ENCODE data around the gene NR4A1. TPM values are rescaled to one million over a fixed set of nuclear protein-coding genes. Genes with fewer than 3 reads are reported as not detected.
"Not testable (repeated sequence)": the region's sequence is repeated elsewhere in the genome, so short reads cannot be mapped to it uniquely, and the experiment has no call there.

NR4A1 gene
- total RNA-seq, 1 donor = 33.1 TPM

DNA sequence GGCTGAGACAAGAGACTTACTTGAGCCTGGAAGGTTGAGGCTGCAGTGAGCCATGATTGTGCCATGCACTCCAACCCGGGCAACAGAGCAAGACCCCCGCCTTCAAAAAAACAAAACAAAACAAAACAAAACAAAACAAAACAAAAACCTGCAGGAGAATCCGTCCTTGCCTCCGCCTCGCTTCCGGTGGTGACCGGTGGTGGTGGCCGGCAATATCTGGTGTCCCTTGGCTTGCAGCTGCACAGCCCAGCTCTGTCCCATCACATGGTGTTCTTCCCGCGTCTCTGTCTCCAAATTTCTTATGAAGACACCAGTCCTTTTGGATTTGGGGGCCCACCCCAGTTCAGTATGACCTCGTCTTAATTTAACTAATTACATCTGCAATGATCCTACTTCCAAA, 38.2 kb downstream of the NR4A1 start:
- DNase-seq (ENCODE audit: low read depth in 2 of 3, low spot score in 2 of 3) = no peak

DNA sequence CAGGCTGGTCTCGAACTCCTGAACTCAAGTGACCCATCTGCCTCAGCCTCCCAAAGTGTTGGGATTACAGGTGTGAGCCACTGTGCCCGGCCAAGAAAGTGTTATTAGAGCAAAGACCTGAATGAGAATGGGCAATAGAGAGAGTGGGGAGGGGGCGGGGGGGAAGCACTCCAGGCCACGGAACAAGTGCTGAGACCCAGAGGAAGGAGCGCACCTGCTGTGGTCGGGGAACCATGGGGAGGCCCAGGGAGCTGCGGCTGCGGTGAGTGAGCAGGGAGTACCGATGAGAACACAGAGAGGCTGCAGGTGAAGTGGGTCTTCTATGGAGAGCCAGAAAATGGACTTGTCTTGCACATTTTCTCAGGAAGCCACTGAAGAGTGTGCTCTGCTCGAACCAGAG, 39.0 kb downstream of the NR4A1 start:
- DNase-seq (ENCODE audit: low read depth in 2 of 3, low spot score in 2 of 3) = no peak

DNA sequence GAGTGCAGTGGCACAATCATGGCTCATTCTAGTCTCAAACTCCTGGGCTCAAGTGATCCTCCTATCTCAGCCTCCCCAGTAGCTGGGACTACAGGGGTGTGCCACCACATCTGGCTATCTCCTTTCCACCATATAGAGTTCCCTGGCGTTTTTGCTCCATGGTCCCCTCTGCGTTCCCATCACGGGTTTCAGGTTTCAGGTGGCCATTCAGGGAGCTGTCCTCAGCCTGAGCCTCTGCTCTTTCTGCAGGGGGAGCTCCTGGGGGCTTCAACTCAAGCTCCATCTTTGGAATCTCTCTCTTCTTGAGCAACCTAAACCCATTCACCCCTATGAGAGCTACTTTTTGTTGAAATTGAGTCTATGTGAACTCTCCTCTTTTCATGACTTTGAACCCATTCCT, 39.8 kb downstream of the NR4A1 start:
- no peak for DNase-seq (ENCODE audit: low read depth in 2 of 3, low spot score in 2 of 3)

GRCh38 chr12:52091869-52092268, 40.6 kb downstream of the NR4A1 start:
- no peak for DNase-seq (ENCODE audit: low read depth in 2 of 3, low spot score in 2 of 3)

DNA sequence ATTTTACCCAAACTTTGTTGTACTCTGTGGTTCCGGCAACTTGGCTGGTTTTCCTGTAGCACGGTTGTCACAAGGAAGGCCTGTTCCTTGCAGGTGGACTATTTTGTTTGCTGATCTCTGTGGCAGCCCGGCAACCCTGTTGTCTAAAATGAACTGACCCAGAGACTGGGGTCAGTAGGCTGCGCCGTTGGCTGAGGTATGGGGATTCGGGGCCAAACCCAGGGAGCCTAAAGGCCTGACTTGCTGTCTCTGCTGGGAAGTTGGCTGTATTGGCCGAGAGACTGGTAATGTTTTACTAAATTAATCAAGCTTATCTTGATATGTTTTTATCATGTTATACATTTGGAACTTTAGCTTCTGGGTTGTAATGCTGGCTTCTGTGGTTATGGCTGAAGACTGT, 42.1 kb downstream of the NR4A1 start:
- no peak for DNase-seq (ENCODE audit: low read depth in 2 of 3, low spot score in 2 of 3)

- DNase-seq (ENCODE audit: low read depth in 2 of 3, low spot score in 2 of 3) = no peak
Observed at GRCh38 chr12:52096332-52097044, 45.2 kb downstream of the NR4A1 start.

- DNase-seq (ENCODE audit: low read depth in 2 of 3, low spot score in 2 of 3) = no peak
Observed at GRCh38 chr12:52097045-52097666, 45.9 kb downstream of the NR4A1 start.

DNA sequence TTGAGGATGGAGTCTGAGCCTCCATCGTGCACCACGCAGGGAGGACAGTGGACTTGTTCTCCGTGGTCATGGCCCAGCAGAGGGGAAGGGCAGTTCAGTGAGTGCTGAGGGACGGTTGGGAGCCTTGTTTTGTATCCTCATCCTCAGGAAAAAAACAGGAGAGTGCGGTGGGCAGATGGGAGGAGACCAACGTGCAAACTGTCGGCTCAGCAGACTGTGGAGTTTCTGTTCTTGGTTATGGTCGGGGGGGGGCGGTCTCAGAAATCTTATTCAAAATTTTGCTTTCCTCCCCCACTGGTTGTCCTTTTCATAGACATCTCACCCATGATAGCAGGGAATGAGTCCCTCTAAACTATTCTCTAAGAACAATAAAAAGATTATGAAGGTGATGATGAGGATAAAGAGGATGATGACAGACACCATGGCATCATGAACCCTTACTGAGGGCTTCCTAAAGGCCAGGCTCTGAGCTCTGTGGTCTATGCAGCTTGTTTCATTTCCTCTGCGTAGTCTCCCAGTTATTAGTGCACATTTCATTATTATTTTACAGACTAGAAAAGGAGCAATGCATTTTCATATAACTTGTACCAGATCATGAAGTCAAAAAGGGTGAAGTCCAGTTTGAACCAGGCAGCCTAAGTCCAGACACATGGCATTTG, 53.3 kb downstream of the NR4A1 start:
- DNase-seq (ENCODE audit: low read depth in 2 of 3, low spot score in 2 of 3) = not testable (repeated sequence)

Other genes with a start within 250 kb of the NR4A1 start
- 0.81 TPM for gene FIGNL2, start 202.7 kb upstream of the NR4A1 start, total RNA-seq
- gene ANKRD33, start 163.3 kb upstream of the NR4A1 start, total RNA-seq = not detected
- gene ACVRL1, start 143.9 kb upstream of the NR4A1 start, total RNA-seq = under 0.01 TPM
- 11.8 TPM for gene ACVR1B, start 99.7 kb upstream of the NR4A1 start, total RNA-seq
- 26.7 TPM for gene TAMALIN, start 44.5 kb upstream of the NR4A1 start, total RNA-seq
- gene ATG101, start 18.5 kb downstream of the NR4A1 start, total RNA-seq = 35.8 TPM
- gene SMIM41, start 28.3 kb downstream of the NR4A1 start, total RNA-seq = under 0.01 TPM
- under 0.01 TPM for gene KRT80, start 140.6 kb downstream of the NR4A1 start, total RNA-seq
- 3.8 TPM for gene KRT7, start 181.8 kb downstream of the NR4A1 start, total RNA-seq
- under 0.01 TPM for gene KRT86, start 223.2 kb downstream of the NR4A1 start, total RNA-seq
- 2.7 TPM for gene KRT81, start 240.1 kb downstream of the NR4A1 start, total RNA-seq